Transverse colon (tissue), 3 donors: ENCODE results near the gene MRGPRX1.
"Not testable (repeated sequence)": the region's sequence is repeated elsewhere in the genome, so short reads cannot be mapped to it uniquely, and the experiment has no call there.

Source experiments
- EP300 ChIP-seq: sonication (generic); formaldehyde crosslinking; IDR thresholded peaks from one replicate; pipeline ENCODE4 v1.6.1; 2017; ENCODE audit warnings: antibody characterized with exemption, low read depth
- POLR2A ChIP-seq: fragments of 450-650 bp; IDR thresholded peaks from one replicate; pipeline ENCODE4 v1.6.1; 2016; ENCODE audit warnings: antibody characterized with exemption, mild to moderate bottlenecking, moderate library complexity
- TF ChIP-seq, protein P1 (sequence below), 5 experiments: fragments of 200-600 bp in 3 of 5; fragments of 450-650 bp in 2 of 5; sonication (generic) in 3 of 5; IDR thresholded peaks; 1 replicate in 2 of 5; 2 replicates in 3 of 5; pipeline ENCODE4 v1.5.1; 2016 to 2017; ENCODE audit warnings: antibody characterized with exemption in 5 of 5, inconsistent platforms in 3 of 5, mild to moderate bottlenecking in 2 of 5, moderate library complexity in 1 of 5

DNA sequence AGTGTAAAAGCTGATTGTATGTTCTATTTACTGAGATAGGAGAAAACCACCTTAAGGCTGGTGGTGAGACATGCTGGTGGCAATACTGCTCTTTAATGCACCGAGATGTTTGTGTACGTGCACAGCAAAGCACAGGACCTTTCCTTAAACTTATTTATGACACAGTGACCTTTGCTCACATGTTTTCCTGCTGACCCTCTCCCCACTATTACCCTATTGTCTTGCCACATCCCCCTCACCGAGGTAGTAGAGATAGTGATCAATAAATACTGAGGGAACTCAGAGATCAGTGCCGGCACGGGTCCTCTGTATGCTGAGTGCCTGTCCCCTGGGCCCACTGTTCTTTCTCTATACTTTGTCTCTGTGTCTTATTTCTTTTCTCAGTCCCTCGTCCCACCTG, 38.6 kb downstream of the MRGPRX1 start:
- TF ChIP-seq, protein P1, sequence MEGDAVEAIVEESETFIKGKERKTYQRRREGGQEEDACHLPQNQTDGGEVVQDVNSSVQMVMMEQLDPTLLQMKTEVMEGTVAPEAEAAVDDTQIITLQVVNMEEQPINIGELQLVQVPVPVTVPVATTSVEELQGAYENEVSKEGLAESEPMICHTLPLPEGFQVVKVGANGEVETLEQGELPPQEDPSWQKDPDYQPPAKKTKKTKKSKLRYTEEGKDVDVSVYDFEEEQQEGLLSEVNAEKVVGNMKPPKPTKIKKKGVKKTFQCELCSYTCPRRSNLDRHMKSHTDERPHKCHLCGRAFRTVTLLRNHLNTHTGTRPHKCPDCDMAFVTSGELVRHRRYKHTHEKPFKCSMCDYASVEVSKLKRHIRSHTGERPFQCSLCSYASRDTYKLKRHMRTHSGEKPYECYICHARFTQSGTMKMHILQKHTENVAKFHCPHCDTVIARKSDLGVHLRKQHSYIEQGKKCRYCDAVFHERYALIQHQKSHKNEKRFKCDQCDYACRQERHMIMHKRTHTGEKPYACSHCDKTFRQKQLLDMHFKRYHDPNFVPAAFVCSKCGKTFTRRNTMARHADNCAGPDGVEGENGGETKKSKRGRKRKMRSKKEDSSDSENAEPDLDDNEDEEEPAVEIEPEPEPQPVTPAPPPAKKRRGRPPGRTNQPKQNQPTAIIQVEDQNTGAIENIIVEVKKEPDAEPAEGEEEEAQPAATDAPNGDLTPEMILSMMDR (IDR thresholded peaks at IDR 0.05) = not testable (repeated sequence)
- TF ChIP-seq POLR2A, EP300: not testable (repeated sequence)
